Esophagus muscularis mucosa (tissue), 4 donors: ENCODE results near the gene DGLUCY.

Experiments
- EP300 ChIP-seq: sonication (generic); formaldehyde crosslinking; IDR thresholded peaks from one replicate; pipeline ENCODE4 v1.6.1; 2017; ENCODE audit warnings: antibody characterized with exemption
- POLR2A ChIP-seq: fragments of 450-650 bp; IDR thresholded peaks from one replicate; pipeline ENCODE4 v1.6.1; 2017; ENCODE audit warnings: antibody characterized with exemption, moderate library complexity, mild to moderate bottlenecking, low read depth
- TF ChIP-seq, protein P1 (sequence below), 3 experiments: fragments of 200-600 bp in 2 of 3; fragments of 450-650 bp in 1 of 3; sonication (generic) in 2 of 3; IDR thresholded peaks; one replicate each; pipeline ENCODE4 v1.5.1; 2017 to 2019; ENCODE audit warnings: antibody characterized with exemption in 3 of 3, mild to moderate bottlenecking in 2 of 3, moderate library complexity in 1 of 3

DNA sequence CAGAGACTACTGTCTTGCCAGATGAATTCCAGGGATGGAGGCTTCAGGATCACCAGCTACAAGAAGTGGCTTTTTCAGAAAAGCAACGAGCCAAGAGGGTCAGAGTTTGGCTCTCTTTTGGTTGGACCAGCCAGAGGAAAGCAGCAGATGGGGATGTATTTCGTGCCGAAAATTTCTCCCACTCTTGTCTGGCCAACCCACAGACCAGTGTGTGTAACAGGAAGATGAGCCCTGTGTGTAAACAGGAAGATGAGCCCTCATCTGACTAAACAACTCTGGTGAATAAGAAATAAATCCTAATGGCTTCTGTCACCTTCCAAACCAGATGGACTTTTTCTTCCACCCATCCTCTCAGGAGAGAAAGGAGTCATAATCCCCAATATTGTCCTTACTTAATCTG, 117.6 kb downstream of the DGLUCY start:
- no peak for TF ChIP-seq POLR2A
- TF ChIP-seq EP300: no peak
- TF ChIP-seq, protein P1, sequence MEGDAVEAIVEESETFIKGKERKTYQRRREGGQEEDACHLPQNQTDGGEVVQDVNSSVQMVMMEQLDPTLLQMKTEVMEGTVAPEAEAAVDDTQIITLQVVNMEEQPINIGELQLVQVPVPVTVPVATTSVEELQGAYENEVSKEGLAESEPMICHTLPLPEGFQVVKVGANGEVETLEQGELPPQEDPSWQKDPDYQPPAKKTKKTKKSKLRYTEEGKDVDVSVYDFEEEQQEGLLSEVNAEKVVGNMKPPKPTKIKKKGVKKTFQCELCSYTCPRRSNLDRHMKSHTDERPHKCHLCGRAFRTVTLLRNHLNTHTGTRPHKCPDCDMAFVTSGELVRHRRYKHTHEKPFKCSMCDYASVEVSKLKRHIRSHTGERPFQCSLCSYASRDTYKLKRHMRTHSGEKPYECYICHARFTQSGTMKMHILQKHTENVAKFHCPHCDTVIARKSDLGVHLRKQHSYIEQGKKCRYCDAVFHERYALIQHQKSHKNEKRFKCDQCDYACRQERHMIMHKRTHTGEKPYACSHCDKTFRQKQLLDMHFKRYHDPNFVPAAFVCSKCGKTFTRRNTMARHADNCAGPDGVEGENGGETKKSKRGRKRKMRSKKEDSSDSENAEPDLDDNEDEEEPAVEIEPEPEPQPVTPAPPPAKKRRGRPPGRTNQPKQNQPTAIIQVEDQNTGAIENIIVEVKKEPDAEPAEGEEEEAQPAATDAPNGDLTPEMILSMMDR (IDR thresholded peaks at IDR 0.05): no peak
